IPS-20b (cell line): ENCODE results near the gene UPP1.
"Not testable (repeated sequence)": the region's sequence is repeated elsewhere in the genome, so short reads cannot be mapped to it uniquely, and the experiment has no call there.

Experiments used
- H3K27ac ChIP-seq: one replicate; pipeline ENCODE4 v1.5.1; 2013; ENCODE audit warnings: low read length
- H3K27me3 ChIP-seq: 2 replicates; pipeline ENCODE4 v1.6.1; 2013; ENCODE audit warnings: mild to moderate bottlenecking, low read length, inconsistent platforms; ENCODE audit not compliant: insufficient read depth
- H3K36me3 ChIP-seq: 2 replicates; pipeline ENCODE4 v1.6.1; 2013; ENCODE audit warnings: low read depth, mild to moderate bottlenecking, inconsistent platforms, low read length, moderate library complexity; ENCODE audit not compliant: insufficient read depth
- H3K4me1 ChIP-seq: 2 replicates; pipeline ENCODE4 v1.6.1; 2013; ENCODE audit warnings: mild to moderate bottlenecking, control low read depth, inconsistent platforms, low read length, moderate library complexity; ENCODE audit not compliant: insufficient read depth
- H3K4me3 ChIP-seq: 2 replicates; pipeline ENCODE4 v1.5.1; 2013; ENCODE audit warnings: mild to moderate bottlenecking, low read length, inconsistent platforms
- H3K9ac ChIP-seq: 2 replicates; pipeline ENCODE4 v1.6.1; 2013; ENCODE audit warnings: low read depth, mild to moderate bottlenecking, inconsistent platforms, low read length, moderate library complexity
- H3K9me3 ChIP-seq: 2 replicates; pipeline ENCODE4 v1.6.1; 2013; ENCODE audit warnings: mild to moderate bottlenecking, low read depth, low read length, inconsistent platforms; ENCODE audit not compliant: insufficient read depth

The UPP1 gene

GRCh38 chr7:48058990-48059389 is 30.1 kb upstream of the UPP1 start:
- Histone ChIP-seq H3K4me3 (no peak overlapping the region), H3K27me3 (no peaks in the 10 kb centered on the region), H3K9me3 (no peaks in the 10 kb centered on the region; the same call in 1 of the 2 replicates), H3K9ac (no peak overlapping the region), H3K4me1 (no peaks in the 10 kb centered on the region), H3K27ac (no peak overlapping the region), H3K36me3 (no peaks in the 10 kb centered on the region)

DNA sequence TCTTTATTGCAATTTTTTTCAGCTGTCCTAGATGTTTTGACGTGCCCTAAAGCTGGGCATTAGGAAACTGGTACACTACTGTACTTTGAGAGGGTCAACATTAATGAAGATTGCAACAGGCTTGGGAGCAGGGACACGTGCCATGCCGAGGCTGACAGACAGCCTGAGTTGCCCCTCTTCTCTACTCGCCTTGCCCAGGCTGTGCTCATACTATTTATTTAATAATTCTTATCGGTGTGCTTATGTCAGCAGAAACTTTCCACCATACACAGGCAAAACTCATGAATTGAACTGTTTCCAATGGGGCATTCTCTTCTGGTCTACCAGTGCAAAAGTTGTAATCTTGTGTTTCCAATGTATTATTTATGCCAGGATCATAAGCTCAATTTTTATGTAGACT is 29.4 kb upstream of the UPP1 start:
- Histone ChIP-seq H3K27me3 (no peaks in the 10 kb centered on the region), H3K4me3 (no peak overlapping the region), H3K4me1 (no peaks in the 10 kb centered on the region), H3K9me3 (no peaks in the 10 kb centered on the region; the same call in 1 of the 2 replicates), H3K27ac (no peak overlapping the region), H3K36me3 (no peaks in the 10 kb centered on the region), H3K9ac (no peak overlapping the region)

- no peaks in the 10 kb centered on the region for H3K4me1 ChIP-seq
- no peak overlapping the region for H3K9ac ChIP-seq
- no peaks in the 10 kb centered on the region for H3K36me3 ChIP-seq
- H3K27me3 ChIP-seq: no peaks in the 10 kb centered on the region
- no peaks in the 10 kb centered on the region for H3K9me3 ChIP-seq
- no peak overlapping the region for H3K27ac ChIP-seq
- no peak overlapping the region for H3K4me3 ChIP-seq
Observed at GRCh38 chr7:48063985-48064384, 25.1 kb upstream of the UPP1 start.

- Histone ChIP-seq H3K4me3 (no peak overlapping the region), H3K27me3 (no peaks in the 10 kb centered on the region), H3K36me3 (no peaks in the 10 kb centered on the region), H3K4me1 (no peaks in the 10 kb centered on the region), H3K9me3 (no peaks in the 10 kb centered on the region), H3K27ac (no peak overlapping the region), H3K9ac (no peak overlapping the region)
Observed at GRCh38 chr7:48067475-48067874, 21.6 kb upstream of the UPP1 start.

DNA sequence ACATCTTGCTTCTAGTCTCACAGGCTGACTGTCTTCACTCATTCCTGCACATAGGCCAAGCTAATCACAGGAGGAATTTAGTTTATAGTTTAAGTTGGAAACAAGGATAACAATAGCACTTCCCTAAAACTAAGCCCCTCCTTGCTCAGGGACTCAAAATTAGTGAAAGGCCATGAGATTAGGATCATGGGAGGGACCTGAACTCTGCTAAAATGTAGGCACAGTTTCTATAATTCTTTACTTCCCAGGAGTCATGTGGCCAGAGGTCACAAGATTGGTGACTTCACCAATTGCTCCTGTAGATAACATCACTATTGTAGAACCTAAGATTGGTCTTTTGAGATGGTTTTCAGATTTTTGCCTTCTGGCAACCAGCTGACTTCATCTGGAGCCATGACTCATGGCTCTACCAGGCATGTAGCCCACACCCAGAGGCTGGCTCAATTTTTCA is 14.8 kb upstream of the UPP1 start:
- Histone ChIP-seq H3K4me1 (no peaks in the 10 kb centered on the region), H3K27me3 (no peaks in the 10 kb centered on the region), H3K4me3 (no peak overlapping the region), H3K27ac (no peak overlapping the region), H3K36me3 (no peaks in the 10 kb centered on the region), H3K9me3 (no peaks in the 10 kb centered on the region), H3K9ac (no peak overlapping the region)

DNA sequence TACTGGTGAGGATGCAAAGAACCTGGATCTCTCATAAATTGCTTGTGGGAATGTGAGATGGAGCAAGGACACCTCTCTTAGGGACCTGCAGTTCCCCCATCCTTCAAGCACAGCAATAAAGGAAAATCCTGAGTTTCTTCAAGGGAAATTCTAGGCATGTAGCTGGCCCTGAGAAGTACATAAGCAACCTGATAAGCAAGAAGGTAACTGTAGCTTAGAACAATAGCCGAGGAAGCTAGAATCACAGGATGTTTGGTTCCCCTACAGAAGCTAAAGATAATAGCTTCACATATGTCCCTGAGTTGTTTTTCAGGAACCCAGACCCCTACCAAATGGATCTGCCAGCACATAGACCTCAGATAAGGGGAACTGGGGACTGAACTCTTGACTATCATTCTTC is 11.6 kb upstream of the UPP1 start:
- no peaks in the 10 kb centered on the region for H3K9me3 ChIP-seq
- H3K36me3 ChIP-seq: no peaks in the 10 kb centered on the region
- no peak overlapping the region for H3K27ac ChIP-seq

DNA sequence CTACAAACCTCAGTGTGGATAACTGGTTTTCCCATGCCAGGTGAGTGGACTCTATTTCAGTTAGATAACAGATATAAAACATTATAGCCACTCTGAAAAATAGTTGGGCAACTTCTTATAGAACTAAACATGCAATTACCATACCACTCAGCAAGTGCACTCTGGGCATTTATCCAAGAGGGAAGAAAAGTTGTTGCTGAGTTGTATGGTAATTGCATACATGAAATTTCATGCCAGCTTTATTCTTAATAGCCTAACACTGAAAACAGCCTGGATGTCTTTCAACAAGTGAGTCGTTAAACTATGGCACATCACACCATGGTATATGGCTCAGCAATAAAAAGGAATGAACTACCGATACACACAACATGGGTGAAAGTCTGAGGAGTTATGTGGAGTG is 10.6 kb upstream of the UPP1 start:
- Histone ChIP-seq H3K27me3 (no peaks in the 10 kb centered on the region), H3K36me3 (no peaks in the 10 kb centered on the region), H3K4me3 (no peak overlapping the region), H3K9ac (no peak overlapping the region), H3K27ac (no peak overlapping the region), H3K9me3 (no peaks in the 10 kb centered on the region), H3K4me1 (no peaks in the 10 kb centered on the region)

More for the DNA sequence above, 11.6 kb upstream of the UPP1 start:
- no peak overlapping the region for H3K9ac ChIP-seq
- H3K27me3 ChIP-seq: no peaks in the 10 kb centered on the region
- no peak overlapping the region for H3K4me3 ChIP-seq
- H3K4me1 ChIP-seq: no peaks in the 10 kb centered on the region

GRCh38 chr7:48082378-48082777 is 6.7 kb upstream of the UPP1 start:
- H3K36me3 ChIP-seq, H3K27me3 ChIP-seq, H3K4me3 ChIP-seq, H3K27ac ChIP-seq, H3K9ac ChIP-seq, H3K9me3 ChIP-seq: not testable (repeated sequence)
- H3K4me1 ChIP-seq: peaks cover 20% of the 10 kb centered on the region

GRCh38 chr7:48083114-48083830 is 5.8 kb upstream of the UPP1 start:
- no peaks in the 10 kb centered on the region for H3K9me3 ChIP-seq
- no peaks in the 10 kb centered on the region for H3K27me3 ChIP-seq
- no peak overlapping the region for H3K4me3 ChIP-seq
- H3K27ac ChIP-seq: no peak overlapping the region
- H3K36me3 ChIP-seq: no peaks in the 10 kb centered on the region
- H3K4me1 ChIP-seq: peaks cover 21% of the 10 kb centered on the region
- no peak overlapping the region for H3K9ac ChIP-seq

DNA sequence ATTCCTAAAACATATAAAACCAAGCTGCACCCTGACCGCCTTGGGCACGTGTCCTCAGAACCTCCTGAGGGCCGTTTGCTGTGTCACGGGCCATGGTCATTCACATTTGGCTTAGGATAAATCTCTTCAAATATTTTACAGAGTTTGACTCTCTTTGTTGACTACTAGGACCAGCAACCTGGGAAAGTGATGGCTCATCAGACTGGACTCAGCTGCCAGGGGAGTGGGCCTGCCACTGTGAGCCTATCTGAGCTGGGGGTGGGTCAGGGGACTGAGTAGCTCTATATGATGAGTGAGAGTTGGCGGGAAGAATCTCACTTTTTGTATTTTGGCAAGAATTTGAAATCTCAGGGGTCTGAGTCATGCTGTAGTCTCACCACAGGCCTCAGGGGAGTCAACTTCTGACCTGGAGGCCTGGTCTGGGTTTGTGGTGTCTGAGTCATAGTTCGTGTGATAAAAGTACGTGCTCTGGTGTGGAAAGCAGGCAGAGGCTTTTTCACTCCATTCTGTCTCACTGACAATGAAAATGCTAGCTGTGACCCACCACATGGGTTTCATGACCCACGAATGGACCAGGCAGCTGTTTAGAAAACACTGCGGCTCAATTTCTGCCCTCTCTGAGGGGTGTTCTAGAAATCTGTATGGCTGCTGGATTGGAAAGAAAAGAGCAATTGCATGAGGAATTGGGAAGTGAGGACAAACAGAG is 4.2 kb upstream of the UPP1 start:
- H3K4me1 ChIP-seq: peaks cover 21% of the 10 kb centered on the region
- peaks cover 1% of the 10 kb centered on the region; the same call in 1 of the 2 replicates for H3K27me3 ChIP-seq
- no peak overlapping the region for H3K9ac ChIP-seq
- H3K27ac ChIP-seq: peak overlapping the region; percentile 10
- H3K9me3 ChIP-seq: no peaks in the 10 kb centered on the region
- no peaks in the 10 kb centered on the region for H3K36me3 ChIP-seq
- no peak overlapping the region for H3K4me3 ChIP-seq

DNA sequence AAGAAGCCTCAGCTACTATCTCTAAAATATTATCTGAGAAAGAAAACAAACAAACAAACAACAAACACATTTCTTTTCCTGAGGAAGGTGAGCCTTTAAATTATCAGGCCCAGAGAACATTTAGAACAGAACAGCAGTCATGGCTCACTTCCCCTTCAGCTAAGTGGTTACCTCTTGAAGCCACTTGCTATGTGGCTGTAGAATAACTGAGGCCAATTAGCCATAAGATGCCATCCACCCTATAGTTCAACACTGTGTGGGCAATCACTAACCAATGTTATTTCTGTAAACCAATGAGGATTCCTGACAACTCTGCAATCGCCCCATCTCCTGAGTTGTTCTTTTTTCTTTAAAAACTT is 3.7 kb upstream of the UPP1 start:
- Histone ChIP-seq H3K4me1 (peaks cover 21% of the 10 kb centered on the region), H3K9ac (no peak overlapping the region), H3K27ac (peak overlapping the region; percentile 10)

GRCh38 chr7:48085942-48086341 is 3.1 kb upstream of the UPP1 start:
- Histone ChIP-seq H3K9me3 (no peaks in the 10 kb centered on the region), H3K4me3 (no peak overlapping the region), H3K36me3 (peaks cover 5% of the 10 kb centered on the region; the same call in 1 of the 2 replicates), H3K27ac (no peak overlapping the region), H3K4me1 (peaks cover 25% of the 10 kb centered on the region), H3K9ac (no peak overlapping the region), H3K27me3 (peaks cover 6% of the 10 kb centered on the region; the same call in 1 of the 2 replicates)

More for the DNA sequence above, 3.7 kb upstream of the UPP1 start:
- Histone ChIP-seq H3K9me3 (no peaks in the 10 kb centered on the region), H3K4me3 (no peak overlapping the region), H3K36me3 (no peaks in the 10 kb centered on the region), H3K27me3 (peaks cover 6% of the 10 kb centered on the region; the same call in 1 of the 2 replicates)
